Measurements from ENCODE around the gene IFNA14. TPM values are rescaled to one million over a fixed set of nuclear protein-coding genes. Genes with fewer than 3 reads are reported as not detected.
"Not testable (repeated sequence)": the region's sequence is repeated elsewhere in the genome, so short reads cannot be mapped to it uniquely, and the experiment has no call there.

IFNA14 gene
- total and polyA plus RNA-seq, 2 donors: not detected

DNA sequence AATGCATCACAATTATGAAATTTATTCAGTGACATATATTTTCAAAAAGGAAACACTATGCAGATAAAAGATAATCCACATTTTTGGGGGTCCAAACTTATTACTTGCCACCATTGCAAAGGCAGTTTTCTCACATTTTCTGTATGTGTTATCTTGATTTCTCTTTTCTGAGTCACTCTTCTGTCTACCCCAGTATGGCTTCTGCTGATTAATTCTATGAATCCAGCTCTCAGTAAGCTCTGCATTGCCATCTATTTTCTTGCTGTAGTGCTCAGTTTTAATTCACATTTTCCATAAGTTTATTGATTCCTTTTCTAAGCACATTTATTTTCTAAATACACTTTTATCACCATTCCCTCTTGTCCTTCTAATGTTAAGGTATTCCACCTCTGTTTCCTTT is 34.6 kb downstream of the IFNA14 start:
- Histone ChIP-seq H3K4me1 (ENCODE audit: control insufficient read depth in 2 of 2, insufficient read depth in 2 of 2, low read length in 2 of 2) (no peaks in the 10 kb centered on the region), H3K4me3 (ENCODE audit: low read length in 2 of 2) (no peak overlapping the region), H3K9me3 (ENCODE audit: control insufficient read depth in 2 of 2, insufficient read depth in 1 of 2, low read length in 1 of 2) (no peaks in the 10 kb centered on the region), H3K27me3 (ENCODE audit: control insufficient read depth in 2 of 2, insufficient read depth in 1 of 2, low read length in 1 of 2) (no peaks in the 10 kb centered on the region), H3K27ac (ENCODE audit: low read depth in 1 of 2, low read length in 1 of 2) (no peak overlapping the region), H3K36me3 (ENCODE audit: control insufficient read depth in 2 of 2, insufficient read depth in 2 of 2, low read length in 1 of 2) (no peaks in the 10 kb centered on the region)
- DNase-seq (ENCODE audit: low read depth in 6 of 9, low spot score in 9 of 9): no peak

DNA sequence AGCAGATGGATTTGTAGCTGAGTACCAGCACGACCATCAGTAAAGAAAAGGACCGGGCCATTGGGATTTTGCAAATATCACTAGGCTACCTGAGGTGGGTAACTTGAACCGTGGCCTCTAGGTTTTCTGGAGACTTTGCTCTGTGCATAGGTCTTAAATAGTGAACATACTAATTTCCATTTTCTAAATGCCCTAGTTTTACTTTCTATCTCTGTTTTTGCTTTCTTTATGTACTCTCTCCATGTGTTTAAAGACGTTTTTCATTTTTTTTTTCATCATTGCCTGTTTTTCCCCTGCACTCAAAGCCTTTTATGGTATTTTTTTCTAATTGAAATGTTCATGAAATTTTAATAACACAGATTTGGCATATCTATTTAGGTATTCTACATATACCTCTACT is 37.7 kb downstream of the IFNA14 start, which contains the start of gene IFNA7:
TSS of gene IFNA7 (minus strand) at position 101 of the 400 bp plus-strand sequence. CDS start at position 61, 40 bp downstream.
- 94% methylated on average over 4 of the region's 4 CpGs for WGBS
- H3K27ac ChIP-seq (ENCODE audit: low read depth in 1 of 2, low read length in 1 of 2); H3K9me3 ChIP-seq (ENCODE audit: control insufficient read depth in 2 of 2, insufficient read depth in 1 of 2, low read length in 1 of 2); H3K4me3 ChIP-seq (ENCODE audit: low read length in 2 of 2); DNase-seq (ENCODE audit: low read depth in 6 of 9, low spot score in 9 of 9); H3K27me3 ChIP-seq (ENCODE audit: control insufficient read depth in 2 of 2, insufficient read depth in 1 of 2, low read length in 1 of 2); H3K36me3 ChIP-seq (ENCODE audit: control insufficient read depth in 2 of 2, insufficient read depth in 2 of 2, low read length in 1 of 2); H3K4me1 ChIP-seq (ENCODE audit: control insufficient read depth in 2 of 2, insufficient read depth in 2 of 2, low read length in 2 of 2): not testable (repeated sequence)

DNA sequence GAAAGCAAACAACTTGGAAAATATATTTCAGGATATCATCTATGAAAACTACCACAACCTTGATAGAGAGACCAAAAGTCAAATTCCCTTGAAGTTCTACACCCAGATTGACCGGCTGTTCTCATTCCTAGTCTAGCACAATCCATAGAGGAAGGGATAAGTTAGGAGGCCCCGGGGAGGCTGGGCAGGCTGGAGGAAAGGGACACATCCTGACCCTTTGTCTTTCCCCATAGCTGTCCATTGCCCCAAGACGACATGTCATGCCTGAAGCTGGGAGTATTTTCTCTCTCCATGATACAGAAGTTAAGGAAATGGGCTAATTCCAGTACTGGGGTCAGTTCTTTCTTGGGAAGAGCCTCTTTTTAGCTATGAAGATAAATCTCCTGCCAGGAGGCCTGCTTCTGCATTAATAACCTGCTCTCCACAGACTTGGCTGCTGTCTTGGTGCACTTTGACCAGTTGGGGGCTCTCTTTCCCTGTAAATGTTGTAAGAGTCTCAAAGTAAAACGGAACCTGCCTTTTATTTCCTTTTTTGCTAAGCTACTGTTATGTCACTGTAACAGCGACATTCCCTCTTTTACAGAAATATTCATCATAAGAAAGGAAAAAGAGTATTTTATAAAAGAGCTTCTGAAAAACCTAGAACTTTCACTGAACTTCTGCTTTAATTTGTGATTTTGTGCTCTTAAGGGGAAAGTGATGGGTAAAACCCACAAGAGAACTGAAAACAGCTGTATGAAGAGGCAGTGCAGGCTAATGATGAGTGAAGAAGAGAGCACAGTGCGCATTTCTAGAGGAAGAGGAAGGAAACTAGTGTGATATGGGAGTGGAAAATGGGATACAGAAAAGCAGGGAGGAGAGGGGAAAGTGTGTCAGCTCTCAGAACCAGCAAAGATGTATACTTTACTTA is 44.7 kb downstream of the IFNA14 start:
- H3K9me3 ChIP-seq (ENCODE audit: control insufficient read depth in 2 of 2, insufficient read depth in 1 of 2, low read length in 1 of 2); H3K27ac ChIP-seq (ENCODE audit: low read depth in 1 of 2, low read length in 1 of 2); H3K27me3 ChIP-seq (ENCODE audit: control insufficient read depth in 2 of 2, insufficient read depth in 1 of 2, low read length in 1 of 2); H3K4me1 ChIP-seq (ENCODE audit: control insufficient read depth in 2 of 2, insufficient read depth in 2 of 2, low read length in 2 of 2); H3K36me3 ChIP-seq (ENCODE audit: control insufficient read depth in 2 of 2, insufficient read depth in 2 of 2, low read length in 1 of 2); H3K4me3 ChIP-seq (ENCODE audit: low read length in 2 of 2): not testable (repeated sequence)
- peak in 5 of 9 donors; percentile 3 to 54 (median 10) for DNase-seq (ENCODE audit: low read depth in 6 of 9, low spot score in 9 of 9)
- 41% methylated on average over 6 of the region's 6 CpGs for WGBS

Other genes with a start within 250 kb of the IFNA14 start
- gene HACD4, start 208.4 kb downstream of the IFNA14 start, total RNA-seq: 6.2 TPM
- 5.2 TPM for gene HACD4, start 208.4 kb downstream of the IFNA14 start, polyA plus RNA-seq
- 0.05 TPM for gene IFNB1, start 162.1 kb downstream of the IFNA14 start, total RNA-seq
- 0.11 TPM for gene IFNB1, start 162.1 kb downstream of the IFNA14 start, polyA plus RNA-seq
- not detected for gene IFNW1, start 98.2 kb downstream of the IFNA14 start, total RNA-seq
- not detected for gene IFNW1, start 98.2 kb downstream of the IFNA14 start, polyA plus RNA-seq
- gene IFNA21, start 73.3 kb downstream of the IFNA14 start, total RNA-seq: not detected
- gene IFNA21, start 73.3 kb downstream of the IFNA14 start, polyA plus RNA-seq: 0.02 TPM
- gene IFNA4, start 52.4 kb downstream of the IFNA14 start, total RNA-seq: not detected
- not detected for gene IFNA4, start 52.4 kb downstream of the IFNA14 start, polyA plus RNA-seq
- gene IFNA7, start 37.8 kb downstream of the IFNA14 start, total RNA-seq: not detected
- not detected for gene IFNA7, start 37.8 kb downstream of the IFNA14 start, polyA plus RNA-seq
- not detected for gene IFNA10, start 32.9 kb downstream of the IFNA14 start, total RNA-seq
- not detected for gene IFNA10, start 32.9 kb downstream of the IFNA14 start, polyA plus RNA-seq
- not detected for gene IFNA16, start 22.7 kb downstream of the IFNA14 start, total RNA-seq
- gene IFNA16, start 22.7 kb downstream of the IFNA14 start, polyA plus RNA-seq: not detected
- not detected for gene IFNA17, start 11.8 kb downstream of the IFNA14 start, total RNA-seq
- not detected for gene IFNA17, start 11.8 kb downstream of the IFNA14 start, polyA plus RNA-seq
- gene IFNA5, start 65.3 kb upstream of the IFNA14 start, total RNA-seq: not detected
- not detected for gene IFNA5, start 65.3 kb upstream of the IFNA14 start, polyA plus RNA-seq
- 24.8 TPM for gene KLHL9, start 95.4 kb upstream of the IFNA14 start, total RNA-seq
- gene KLHL9, start 95.4 kb upstream of the IFNA14 start, polyA plus RNA-seq: 14.4 TPM
- not detected for gene IFNA6, start 110.9 kb upstream of the IFNA14 start, total RNA-seq
- gene IFNA6, start 110.9 kb upstream of the IFNA14 start, polyA plus RNA-seq: not detected
- gene IFNA13, start 128.1 kb upstream of the IFNA14 start, total RNA-seq: not detected
- gene IFNA13, start 128.1 kb upstream of the IFNA14 start, polyA plus RNA-seq: 0.02 TPM
- gene IFNA2, start 145.4 kb upstream of the IFNA14 start, total RNA-seq: not detected
- not detected for gene IFNA2, start 145.4 kb upstream of the IFNA14 start, polyA plus RNA-seq
- gene IFNA8, start 169.1 kb upstream of the IFNA14 start, total RNA-seq: not detected
- gene IFNA8, start 169.1 kb upstream of the IFNA14 start, polyA plus RNA-seq: not detected
- gene IFNA1, start 200.4 kb upstream of the IFNA14 start, total RNA-seq: not detected
- 0.05 TPM for gene IFNA1, start 200.4 kb upstream of the IFNA14 start, polyA plus RNA-seq
- gene IFNE, start 242.3 kb upstream of the IFNA14 start, total RNA-seq: 0.09 TPM
- gene IFNE, start 242.3 kb upstream of the IFNA14 start, polyA plus RNA-seq: 0.41 TPM

Data from thymus (tissue), 11 donors.